Right hindlimb (tissue), 1 donor: ENCODE data around the gene BFSP2.
"Not testable (repeated sequence)": the region's sequence is repeated elsewhere in the genome, so short reads cannot be mapped to it uniquely, and the experiment has no call there.

Experiments used
- DNase-seq: peaks from one replicate; pipeline ENCODE4 v3.0.0-alpha.2; 2018

Gene BFSP2

GRCh38 chr3:133460809-133461208 lies 61.0 kb downstream of the BFSP2 start:
- no peak for DNase-seq

- no peak for DNase-seq
These were observed 61.4 kb downstream of the BFSP2 start for GRCh38 chr3:133461291-133461690.

- DNase-seq, result no peak
These were observed 63.5 kb downstream of the BFSP2 start for GRCh38 chr3:133463347-133463860.

- no peak for DNase-seq
These were observed 64.7 kb downstream of the BFSP2 start for GRCh38 chr3:133464573-133464972.

- DNase-seq, result peak; percentile 49
These were observed 66.9 kb downstream of the BFSP2 start for GRCh38 chr3:133466531-133467386.

- DNase-seq, result no peak
These were observed 67.9 kb downstream of the BFSP2 start for GRCh38 chr3:133467780-133468179.

DNA sequence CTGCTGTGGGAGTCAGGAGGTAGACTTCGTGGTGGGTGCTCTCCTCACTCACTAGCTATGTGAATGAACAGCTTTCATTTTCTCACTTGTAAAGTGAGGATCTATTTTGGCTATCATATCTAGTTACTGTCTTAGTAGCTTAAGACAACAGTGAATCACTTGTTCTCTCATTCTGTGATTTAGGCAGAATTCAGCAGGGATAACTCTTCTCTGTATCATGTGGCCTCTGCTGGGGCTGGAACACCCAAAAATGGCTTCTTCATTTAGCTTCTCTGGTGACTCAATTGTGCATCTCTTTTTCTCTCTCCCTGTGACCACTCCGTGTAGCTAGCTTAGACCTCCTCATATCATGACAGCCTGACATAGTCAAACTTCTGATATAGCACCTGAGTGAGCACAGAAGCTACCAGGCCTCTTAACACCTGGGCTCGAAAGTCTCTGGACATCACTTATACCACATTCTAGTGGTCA lies 68.4 kb downstream of the BFSP2 start:
- DNase-seq, result no peak

GRCh38 chr3:133469140-133469731 lies 69.4 kb downstream of the BFSP2 start:
- no peak for DNase-seq

DNA sequence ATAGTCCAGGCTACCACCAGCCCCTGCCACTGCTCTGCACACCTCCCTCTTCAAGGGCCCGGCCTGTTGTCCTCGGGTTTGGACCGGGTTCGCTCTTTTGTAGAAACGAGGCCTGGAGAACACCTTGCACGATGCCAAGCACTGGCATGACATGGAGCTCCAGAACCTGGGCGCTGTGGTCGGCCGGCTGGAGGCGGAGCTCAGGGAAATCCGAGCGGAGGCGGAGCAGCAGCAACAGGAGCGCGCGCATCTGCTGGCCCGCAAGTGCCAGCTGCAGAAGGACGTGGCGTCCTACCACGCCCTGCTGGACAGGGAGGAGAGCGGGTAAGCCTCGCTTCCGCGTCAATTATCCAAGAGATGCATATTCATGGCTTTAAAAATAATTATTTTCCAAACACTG lies 72.4 kb downstream of the BFSP2 start:
- DNase-seq, result peak; percentile 40

- DNase-seq, result no peak
These were observed 73.0 kb downstream of the BFSP2 start for GRCh38 chr3:133472889-133473288.

- not testable (repeated sequence) for DNase-seq
These were observed 73.8 kb downstream of the BFSP2 start for GRCh38 chr3:133473472-133474191.

DNA sequence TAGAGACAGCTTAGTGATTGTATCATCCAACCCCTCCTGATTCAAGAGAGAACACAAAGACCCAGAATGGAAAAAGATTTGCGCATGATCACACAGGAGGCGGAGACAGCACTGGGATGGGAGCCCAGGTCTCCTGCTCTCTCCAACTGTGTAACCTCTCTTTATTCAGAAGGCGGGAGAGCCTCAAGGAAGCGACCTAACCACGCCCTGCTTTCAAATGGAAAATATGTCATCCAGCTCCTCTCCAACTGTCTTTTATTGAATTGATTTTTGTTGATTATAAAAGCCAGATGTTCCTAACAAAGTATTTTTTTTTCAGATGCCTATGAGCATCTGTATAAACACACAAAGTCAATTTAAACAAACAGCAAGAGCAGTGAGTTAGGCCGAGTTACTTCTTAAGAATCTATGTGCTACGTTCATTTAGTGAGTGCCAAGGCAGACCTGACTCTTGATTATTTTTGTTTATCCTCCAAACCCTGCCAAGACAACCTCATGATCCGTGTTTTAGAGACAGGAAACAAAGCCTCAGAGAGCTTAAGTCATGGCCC lies 74.5 kb downstream of the BFSP2 start:
- DNase-seq, result peak; percentile 93

GRCh38 chr3:133474817-133475216 lies 75.0 kb downstream of the BFSP2 start:
- DNase-seq, result no peak

DNA sequence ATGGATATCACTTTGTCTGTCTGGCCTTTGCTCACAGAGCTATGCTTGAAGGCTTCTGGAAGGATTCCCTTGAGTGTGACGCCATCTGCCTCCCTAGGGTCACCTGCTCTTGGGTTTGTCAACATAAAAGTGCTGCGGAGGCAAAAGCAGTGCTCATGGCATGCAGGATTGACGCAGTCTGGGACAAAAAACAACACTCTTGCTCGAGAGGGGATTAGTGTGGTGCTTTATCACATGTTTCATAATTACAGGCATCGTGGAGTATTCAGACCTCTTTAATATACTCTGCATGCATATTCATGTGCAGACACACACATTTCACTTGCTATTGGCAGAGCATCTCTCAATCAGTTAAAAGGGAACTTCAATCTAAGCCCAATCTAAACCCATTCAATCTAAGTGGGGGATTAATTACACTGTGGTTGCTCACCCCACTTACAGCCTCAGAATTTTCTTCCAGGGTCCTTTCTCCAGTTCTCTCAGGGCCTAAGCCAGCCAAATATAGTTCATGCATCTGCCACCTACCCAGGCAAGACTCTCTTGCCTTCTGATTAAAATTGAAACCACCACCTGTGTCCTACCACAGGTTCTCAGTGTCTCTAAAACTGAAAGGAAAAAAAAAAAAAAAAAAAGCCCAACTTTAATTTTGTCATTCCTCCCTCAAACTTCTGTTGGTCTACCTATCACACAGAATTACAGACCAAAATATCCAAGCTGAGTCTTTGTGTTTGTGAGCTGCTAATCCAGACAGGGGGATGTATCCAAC lies 75.6 kb downstream of the BFSP2 start:
- no peak for DNase-seq

DNA sequence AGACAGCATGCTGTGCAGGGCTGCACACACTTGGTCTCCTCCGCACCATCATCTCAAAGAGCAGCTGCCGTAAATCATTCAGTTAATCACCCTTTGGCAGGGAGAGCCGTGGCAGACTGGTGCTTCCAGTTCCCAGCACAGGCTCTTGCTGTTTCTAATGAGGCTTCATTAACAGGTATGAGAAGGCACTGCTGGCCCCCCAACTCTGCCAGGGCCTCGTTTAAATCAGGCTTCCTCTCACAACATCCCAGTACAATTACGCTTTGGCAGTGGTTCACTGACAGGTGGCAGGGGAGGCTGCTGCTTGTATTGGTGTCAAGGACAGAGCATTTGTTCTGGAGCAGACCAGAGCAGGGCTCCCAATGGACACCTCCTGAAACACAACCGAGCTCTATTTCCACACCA lies 77.1 kb downstream of the BFSP2 start:
- no peak for DNase-seq

DNA sequence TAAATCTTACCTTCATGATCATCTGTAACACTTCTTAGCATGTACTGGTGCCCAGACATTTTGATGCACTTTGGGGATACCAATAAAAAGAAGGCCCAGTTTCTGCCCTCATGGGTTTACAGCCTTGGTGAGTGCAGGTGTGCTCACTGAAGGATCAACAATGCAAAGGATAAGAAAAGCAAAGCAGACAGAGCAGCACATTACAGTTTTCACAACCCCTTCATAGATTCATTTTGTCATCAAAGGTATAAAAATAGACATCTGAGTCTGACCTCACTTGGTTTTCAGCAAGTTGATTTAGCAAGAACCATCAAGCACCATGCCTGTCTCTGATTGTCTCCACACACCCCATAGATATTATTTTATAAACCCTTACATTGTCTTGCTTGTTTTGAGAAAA lies 77.6 kb downstream of the BFSP2 start:
- no peak for DNase-seq

- no peak for DNase-seq
These were observed 78.8 kb downstream of the BFSP2 start for GRCh38 chr3:133478624-133479023.

DNA sequence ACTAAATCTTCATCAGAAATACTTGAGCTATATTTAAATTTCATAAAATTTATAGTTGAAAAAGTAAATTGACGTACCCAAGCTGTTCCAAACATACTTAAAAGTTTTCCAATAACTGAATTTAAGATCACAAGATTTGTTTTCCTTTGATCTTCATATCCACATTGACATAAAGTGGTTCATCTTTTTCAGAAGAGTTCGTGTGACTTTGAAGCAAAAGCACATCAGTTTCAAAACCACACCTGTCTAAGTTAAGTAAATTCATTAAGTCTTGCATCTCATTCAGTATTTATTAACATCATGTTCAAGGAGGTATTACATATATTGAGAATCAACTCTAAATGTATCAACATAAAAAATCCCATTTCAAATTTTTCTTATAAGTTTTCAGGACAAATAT lies 79.5 kb downstream of the BFSP2 start:
- DNase-seq, result no peak

DNA sequence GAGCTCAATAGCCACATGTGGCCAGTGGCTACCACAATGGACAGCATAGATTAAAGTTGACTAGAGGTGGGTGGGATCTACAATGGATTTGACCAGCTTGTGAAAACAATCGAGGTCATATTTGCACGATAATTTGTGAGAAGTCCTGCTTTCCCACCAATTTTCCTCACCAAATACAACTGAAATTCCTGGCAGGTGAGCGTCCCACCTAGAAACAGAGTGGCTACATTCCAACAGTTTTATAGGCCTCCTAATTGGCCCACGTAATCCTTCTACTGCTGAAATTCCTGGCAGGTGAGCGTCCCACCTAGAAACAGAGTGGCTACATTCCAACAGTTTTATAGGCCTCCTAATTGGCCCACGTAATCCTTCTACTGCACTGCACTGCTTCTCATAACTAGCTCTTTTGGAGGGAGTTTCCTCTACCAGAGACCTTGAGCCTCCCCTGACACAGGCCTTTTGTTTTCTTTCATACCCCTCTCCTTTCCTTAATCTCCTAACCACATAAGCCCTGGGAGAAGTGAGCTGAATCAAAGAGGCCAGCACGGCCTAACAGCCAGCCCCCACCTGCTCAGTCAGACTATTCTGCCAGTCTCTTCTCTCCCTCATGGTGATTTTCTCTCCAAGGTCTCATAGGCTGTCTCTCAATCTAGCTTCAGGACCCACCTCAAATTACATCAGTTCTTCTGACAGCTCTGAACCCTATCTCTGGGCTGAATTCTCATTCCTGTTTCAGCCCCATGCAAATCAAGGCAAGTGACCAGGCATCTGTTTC lies 80.2 kb downstream of the BFSP2 start:
- no peak for DNase-seq

GRCh38 chr3:133482474-133482873 lies 82.6 kb downstream of the BFSP2 start:
- not testable (repeated sequence) for DNase-seq

- no peak for DNase-seq
These were observed 86.8 kb downstream of the BFSP2 start for GRCh38 chr3:133486658-133487057.

GRCh38 chr3:133487204-133487603 lies 87.3 kb downstream of the BFSP2 start:
- DNase-seq, result no peak
